Left ventricle myocardium inferior (tissue), 1 donor: ENCODE data around the gene SHC1. TPM values are rescaled to one million over a fixed set of nuclear protein-coding genes. Genes with fewer than 3 reads are reported as not detected.
"Not testable (repeated sequence)": the region's sequence is repeated elsewhere in the genome, so short reads cannot be mapped to it uniquely, and the experiment has no call there.

Experiments
- DNase-seq: peaks from one replicate; pipeline ENCODE4 v3.0.0-alpha.2; 2020
- H3K27ac ChIP-seq: fragments of 200-600 bp; replicated peaks from 2 replicates; pipeline ENCODE4 v1.8.0; 2021
- H3K27me3 ChIP-seq: fragments of 200-600 bp; 2 replicates; pipeline ENCODE4 v1.8.0; 2021; ENCODE audit warnings: low read depth
- H3K36me3 ChIP-seq: fragments of 200-600 bp; 2 replicates; pipeline ENCODE4 v1.8.0; 2021
- H3K4me1 ChIP-seq: fragments of 200-600 bp; 2 replicates; pipeline ENCODE4 v1.8.0; 2021
- H3K4me3 ChIP-seq: fragments of 200-600 bp; 2 replicates; pipeline ENCODE4 v1.8.0; 2021; ENCODE audit warnings: mild to moderate bottlenecking, moderate library complexity
- H3K9me3 ChIP-seq: fragments of 200-600 bp; replicated peaks from 2 replicates; pipeline ENCODE4 v1.8.0; 2021
- CTCF ChIP-seq: fragments of 200-600 bp; IDR thresholded peaks from 2 replicates; pipeline ENCODE4 v1.8.0; 2021; ENCODE audit warnings: antibody characterized with exemption, mild to moderate bottlenecking, borderline replicate concordance
- intact Hi-C: fragments of 100-400 bp; cut with micrococcal nuclease; formaldehyde crosslinking; loops from one replicate; pipeline ENCODE4 v1.11.0; 2022
- total RNA-seq: library from RNA; stranded (reverse); fragmentation: NEBNext Ultra II Directional; extraction: Animal tissue kit (Norgen Biotek cat#: 25700); gene quantifications from one replicate; pipeline ENCODE4 v1.2.1, GENCODE V29; 2021
- donor health status: DM: no; HTN: yes; CAD: no; lungs with severe emphysema.

Gene SHC1
- total RNA-seq, 1 donor from 2014 or later = 43.0 TPM

GRCh38 chr1:154990276-154990675, 19.7 kb upstream of the SHC1 start:
- no peak for DNase-seq
- peaks cover 12% of the 10 kb centered on the region for H3K4me1 ChIP-seq
- no peak overlapping the region for H3K4me3 ChIP-seq
- no peak overlapping the region for H3K27ac ChIP-seq
- intact Hi-C loops = no loop called here
- no peak for TF ChIP-seq CTCF
- peaks cover 50% of the 10 kb centered on the region for H3K36me3 ChIP-seq
- no peaks in the 10 kb centered on the region for H3K9me3 ChIP-seq
- no peaks in the 10 kb centered on the region for H3K27me3 ChIP-seq

- Histone ChIP-seq H3K4me1 (peaks cover 17% of the 10 kb centered on the region), H3K4me3 (no peak overlapping the region), H3K27ac (no peak overlapping the region), H3K36me3 (peaks cover 50% of the 10 kb centered on the region), H3K9me3 (no peaks in the 10 kb centered on the region), H3K27me3 (no peaks in the 10 kb centered on the region)
- no peak for DNase-seq
- no peak for TF ChIP-seq CTCF
- intact Hi-C loops = no loop called here
Measured at GRCh38 chr1:154989195-154989860, 18.8 kb upstream of the SHC1 start.

- intact Hi-C loops = no loop called here
- TF ChIP-seq CTCF = no peak
- no peak for DNase-seq
- no peaks in the 10 kb centered on the region for H3K27me3 ChIP-seq
- no peak overlapping the region for H3K27ac ChIP-seq
- H3K4me3 ChIP-seq = no peak overlapping the region
- peaks cover 50% of the 10 kb centered on the region for H3K36me3 ChIP-seq
- H3K9me3 ChIP-seq = no peaks in the 10 kb centered on the region
- H3K4me1 ChIP-seq = peaks cover 27% of the 10 kb centered on the region
Measured at GRCh38 chr1:154988058-154988954, 17.8 kb upstream of the SHC1 start.

GRCh38 chr1:154987326-154987725, 16.8 kb upstream of the SHC1 start:
- no peak for TF ChIP-seq CTCF
- Histone ChIP-seq H3K27me3 (no peaks in the 10 kb centered on the region), H3K4me1 (peaks cover 34% of the 10 kb centered on the region), H3K36me3 (peaks cover 44% of the 10 kb centered on the region), H3K27ac (no peak overlapping the region), H3K4me3 (no peak overlapping the region), H3K9me3 (no peaks in the 10 kb centered on the region)
- intact Hi-C loops = no loop called here
- DNase-seq = no peak

- Histone ChIP-seq H3K4me1 (peaks cover 35% of the 10 kb centered on the region), H3K36me3 (peaks cover 43% of the 10 kb centered on the region)
- DNase-seq, H3K4me3 ChIP-seq, H3K9me3 ChIP-seq, H3K27me3 ChIP-seq, H3K27ac ChIP-seq, intact Hi-C loops: not testable (repeated sequence)
Measured at GRCh38 chr1:154986736-154987135, 16.2 kb upstream of the SHC1 start.
